GM18511 (cell line): ENCODE data around the gene ASIC2.

Experiments used
- ATAC-seq: cut with Tn5 transposase; IDR thresholded peaks from one replicate; pipeline ENCODE4 v1.9.1; 2021; ENCODE audit warnings: mild to moderate bottlenecking, moderate library complexity; ENCODE audit not compliant: unreplicated experiment

The ASIC2 gene

GRCh38 chr17:33258296-33258695, 34.8 kb downstream of the ASIC2 start:
- ATAC-seq = no peak

GRCh38 chr17:33245183-33245582, 47.9 kb downstream of the ASIC2 start:
- ATAC-seq = no peak

GRCh38 chr17:33243732-33244131, 49.4 kb downstream of the ASIC2 start:
- no peak for ATAC-seq

- no peak for ATAC-seq
Measured at GRCh38 chr17:33242375-33243124, 50.5 kb downstream of the ASIC2 start.

GRCh38 chr17:33241390-33241789, 51.7 kb downstream of the ASIC2 start:
- no peak for ATAC-seq

GRCh38 chr17:33240362-33240761, 52.7 kb downstream of the ASIC2 start:
- ATAC-seq = no peak

GRCh38 chr17:33239702-33240101, 53.4 kb downstream of the ASIC2 start:
- no peak for ATAC-seq

GRCh38 chr17:33234930-33235685, 58.0 kb downstream of the ASIC2 start:
- ATAC-seq = no peak

GRCh38 chr17:33234233-33234632, 58.9 kb downstream of the ASIC2 start:
- no peak for ATAC-seq

GRCh38 chr17:33233811-33234177, 59.3 kb downstream of the ASIC2 start:
- no peak for ATAC-seq

GRCh38 chr17:33229499-33229898, 63.6 kb downstream of the ASIC2 start:
- no peak for ATAC-seq

GRCh38 chr17:33229028-33229427, 64.1 kb downstream of the ASIC2 start:
- ATAC-seq = no peak

- no peak for ATAC-seq
Measured at GRCh38 chr17:33228548-33228947, 64.5 kb downstream of the ASIC2 start.

- ATAC-seq = no peak
Measured at GRCh38 chr17:33227911-33228310, 65.2 kb downstream of the ASIC2 start.

GRCh38 chr17:33225994-33226393, 67.1 kb downstream of the ASIC2 start:
- no peak for ATAC-seq

- ATAC-seq = no peak
Measured at GRCh38 chr17:33225509-33225908, 67.6 kb downstream of the ASIC2 start.

GRCh38 chr17:33220036-33220435, 73.1 kb downstream of the ASIC2 start:
- ATAC-seq = no peak

- no peak for ATAC-seq
Measured at GRCh38 chr17:33218698-33219601, 74.1 kb downstream of the ASIC2 start.

GRCh38 chr17:33217891-33218290, 75.2 kb downstream of the ASIC2 start:
- no peak for ATAC-seq

- ATAC-seq = no peak
Measured at GRCh38 chr17:33214996-33215395, 78.1 kb downstream of the ASIC2 start.

GRCh38 chr17:33210285-33210684, 82.8 kb downstream of the ASIC2 start:
- no peak for ATAC-seq
